HCT116 (cell line): ENCODE data around the gene ACOT7. TPM values are rescaled to one million over a fixed set of nuclear protein-coding genes. Genes with fewer than 3 reads are reported as not detected.

ENCODE experiments used
- ATAC-seq: fragments of 200-7000 bp; cut with Tn5 transposase; 2 replicates; pipeline ENCODE4 v1.9.1; 2020; ENCODE audit warnings: mild to moderate bottlenecking, moderate library complexity
- BruUV-seq: library from RNA; stranded (reverse); fragments of 400-500 nt; replicated peaks from 2 replicates; lab custom pipeline; 2021; lab: Mats Ljungman, UMichigan
- CTCF ChIA-PET: fragments of 300-600 bp; sonication (Branson Sonifier 250); formaldehyde crosslinking; loops from one replicate; lab custom pipeline; 2021; ENCODE audit warnings: antibody characterized with exemption; lab: Charles Lee
- POLR2A ChIA-PET: fragments of 300-600, 350-600 bp; sonication (Branson Sonifier 250); formaldehyde crosslinking; loops from one replicate; lab custom pipeline; 2021; ENCODE audit warnings: antibody characterized with exemption; lab: Charles Lee
- RAD21 ChIA-PET, 2 experiments: fragments of 300-600 bp; sonication (Branson Sonifier 250); formaldehyde crosslinking; loops; one replicate each; lab custom pipeline; 2023; ENCODE audit warnings: low total read pairs in 2 of 2; ENCODE audit not compliant: uncharacterized antibody in 2 of 2, unreplicated experiment in 2 of 2, low non-redundant PET in 1 of 2; lab: Charles Lee
- DNase-seq: peaks from one replicate; pipeline ENCODE4 v3.0.0-alpha.2; 2010; ENCODE audit warnings: low read depth, low spot score
- H2AFZ ChIP-seq: fragments of 200-600 bp; shearing (Covaris generic), sonication (generic); 2 replicates; pipeline ENCODE4 v1.6.1; 2017; ENCODE audit warnings: low read depth, mixed run types, mixed read lengths, antibody characterized with exemption, low read length; ENCODE audit not compliant: poor library complexity, severe bottlenecking
- H3K27ac ChIP-seq: 2 replicates; pipeline ENCODE4 v1.5.1; 2012; ENCODE audit warnings: low read depth, low read length
- H3K27me3 ChIP-seq: fragments of 200-600 bp; sonication (generic); 2 replicates; pipeline ENCODE4 v1.6.1; 2016; ENCODE audit warnings: mixed run types, low read length, mixed read lengths; ENCODE audit not compliant: insufficient read depth
- H3K36me3 ChIP-seq, 2 experiments: fragments of 200-500 bp in 1 of 2; fragments of 200-600 bp in 1 of 2; sonication (Bioruptor generic) in 1 of 2; sonication (generic) in 1 of 2; 2 replicates each; pipeline versions ENCODE4 v1.5.1 to v1.6.1; 2014 to 2016; ENCODE audit warnings: low read length in 2 of 2, inconsistent platforms in 1 of 2, mixed read lengths in 1 of 2, mixed run types in 1 of 2; ENCODE audit not compliant: insufficient read depth in 2 of 2, control insufficient read depth in 1 of 2
- H3K4me1 ChIP-seq, 2 experiments: fragments of 200-600 bp in 1 of 2; sonication (generic) in 1 of 2; 2 replicates each; pipeline versions ENCODE4 v1.5.1 to v1.6.1; 2012 to 2017; ENCODE audit warnings: low read length in 2 of 2, inconsistent platforms in 1 of 2, mild to moderate bottlenecking in 1 of 2, mixed read lengths in 1 of 2, mixed run types in 1 of 2, moderate library complexity in 1 of 2; ENCODE audit not compliant: insufficient read depth in 2 of 2, control insufficient read depth in 1 of 2
- H3K4me2 ChIP-seq: fragments of 200-600 bp; sonication (generic); 2 replicates; pipeline ENCODE4 v1.6.1; 2017; ENCODE audit warnings: mixed run types, low read length, mixed read lengths
- H3K4me3 ChIP-seq, 2 experiments: fragments of 200-600 bp in 1 of 2; sonication (generic) in 1 of 2; replicated peaks in 1 of 2; 2 replicates each; pipeline ENCODE4 v1.5.1; 2011 to 2016; ENCODE audit warnings: low read length in 2 of 2, control low read depth in 1 of 2, low read depth in 1 of 2, mild to moderate bottlenecking in 1 of 2, mixed read lengths in 1 of 2, mixed run types in 1 of 2
- H3K79me2 ChIP-seq: fragments of 200-600 bp; sonication (generic); 2 replicates; pipeline ENCODE4 v1.6.1; 2017; ENCODE audit warnings: mild to moderate bottlenecking, mixed run types, low read length, moderate library complexity, mixed read lengths; ENCODE audit not compliant: insufficient read depth
- H3K9ac ChIP-seq: fragments of 200-600 bp; sonication (generic); 2 replicates; pipeline ENCODE4 v1.6.1; 2016; ENCODE audit warnings: low read length, mixed read lengths
- H3K9me2 ChIP-seq: fragments of 200-600 bp; sonication (generic), shearing (Covaris generic); 2 replicates; pipeline ENCODE4 v1.6.1; 2017; ENCODE audit warnings: mixed run types, mild to moderate bottlenecking, moderate library complexity; ENCODE audit not compliant: insufficient read depth
- H3K9me3 ChIP-seq, 2 experiments: fragments of 200-500 bp in 1 of 2; fragments of 200-600 bp in 1 of 2; sonication (Bioruptor generic) in 1 of 2; sonication (generic) in 1 of 2; 2 replicates each; pipeline ENCODE4 v1.6.1; 2014 to 2017; ENCODE audit warnings: low read length in 2 of 2, mixed read lengths in 2 of 2, inconsistent platforms in 1 of 2, low read depth in 1 of 2, mild to moderate bottlenecking in 1 of 2, mixed run types in 1 of 2, moderate library complexity in 1 of 2; ENCODE audit not compliant: control insufficient read depth in 1 of 2, insufficient read depth in 1 of 2
- H4K20me1 ChIP-seq: fragments of 200-600 bp; sonication (generic), shearing (Covaris generic); 2 replicates; pipeline ENCODE4 v1.6.1; 2017; ENCODE audit warnings: mixed run types, mild to moderate bottlenecking, moderate library complexity; ENCODE audit not compliant: insufficient read depth
- CEBPB ChIP-seq: IDR thresholded peaks from 2 replicates; pipeline ENCODE4 v1.6.1; 2012; ENCODE audit warnings: low read depth
- FOSL1 ChIP-seq: IDR thresholded peaks from 2 replicates; pipeline ENCODE4 v1.6.1; 2012; ENCODE audit warnings: low read depth
- POLR2AphosphoS5 ChIP-seq: IDR thresholded peaks from 2 replicates; pipeline ENCODE4 v1.6.1; 2011; ENCODE audit warnings: mild to moderate bottlenecking, low read depth, low read length, moderate library complexity
- REST ChIP-seq: IDR thresholded peaks from 2 replicates; pipeline ENCODE4 v1.6.1; 2012; ENCODE audit warnings: low read depth
- SIN3A ChIP-seq: IDR thresholded peaks from 2 replicates; pipeline ENCODE4 v1.6.1; 2012; ENCODE audit warnings: low read depth
- TCF7L2 ChIP-seq: IDR thresholded peaks from 2 replicates; pipeline ENCODE4 v1.7.0; 2011; ENCODE audit warnings: borderline replicate concordance, inconsistent platforms; ENCODE audit not compliant: insufficient read depth, insufficient read length; ENCODE audit errors: extremely low read depth
- YY1 ChIP-seq: IDR thresholded peaks from 2 replicates; pipeline ENCODE4 v1.6.1; 2011; ENCODE audit warnings: low read length, low read depth, moderate library complexity, mild to moderate bottlenecking; ENCODE audit not compliant: insufficient replicate concordance; ENCODE audit errors: extremely low read depth
- ZFX ChIP-seq: fragments of 450-650 bp; IDR thresholded peaks from 2 replicates; pipeline ENCODE4 v1.6.1; 2017
- ZNF274 ChIP-seq: fragments of 200-500 bp; sonication (Bioruptor generic); IDR thresholded peaks from 2 replicates; pipeline ENCODE4 v1.6.1; 2014; ENCODE audit warnings: mild to moderate bottlenecking, low read depth, low read length, inconsistent platforms
- intact Hi-C: fragments of 100-400 bp; cut with micrococcal nuclease; formaldehyde crosslinking; loops from 2 replicates; pipeline ENCODE4 v1.10.0; 2022
- total RNA-seq: library from RNA; stranded (reverse); gene quantifications from one replicate; pipeline ENCODE4 v1.2.1, GENCODE V29; 2021; ENCODE audit not compliant: unreplicated experiment
- TF ChIP-seq, protein P1 (sequence below): IDR thresholded peaks from 2 replicates; pipeline ENCODE4 v1.6.1; 2011; ENCODE audit warnings: mild to moderate bottlenecking, low read length, moderate library complexity; ENCODE audit not compliant: insufficient replicate concordance; ENCODE audit errors: extremely low read depth
- TF ChIP-seq, protein P2 (sequence below), 3 experiments: fragments of 200-600 bp in 1 of 3; sonication (generic) in 1 of 3; IDR thresholded peaks in 2 of 3; conservative IDR thresholded peaks in 1 of 3; 2 replicates each; pipeline ENCODE4 v1.5.1; 2012 to 2017; ENCODE audit warnings: low read depth in 2 of 3, low read length in 2 of 3, antibody characterized with exemption in 1 of 3, borderline replicate concordance in 1 of 3, control low read depth in 1 of 3, mild to moderate bottlenecking in 1 of 3, mixed read lengths in 1 of 3, mixed run types in 1 of 3, moderate library complexity in 1 of 3; ENCODE audit not compliant: insufficient read depth in 1 of 3
- TF ChIP-seq, protein P3 (sequence below): IDR thresholded peaks from 2 replicates; pipeline ENCODE4 v1.6.1; 2012

The ACOT7 gene
- total RNA-seq, 1 experiment from 2014 or later: 162 TPM

DNA sequence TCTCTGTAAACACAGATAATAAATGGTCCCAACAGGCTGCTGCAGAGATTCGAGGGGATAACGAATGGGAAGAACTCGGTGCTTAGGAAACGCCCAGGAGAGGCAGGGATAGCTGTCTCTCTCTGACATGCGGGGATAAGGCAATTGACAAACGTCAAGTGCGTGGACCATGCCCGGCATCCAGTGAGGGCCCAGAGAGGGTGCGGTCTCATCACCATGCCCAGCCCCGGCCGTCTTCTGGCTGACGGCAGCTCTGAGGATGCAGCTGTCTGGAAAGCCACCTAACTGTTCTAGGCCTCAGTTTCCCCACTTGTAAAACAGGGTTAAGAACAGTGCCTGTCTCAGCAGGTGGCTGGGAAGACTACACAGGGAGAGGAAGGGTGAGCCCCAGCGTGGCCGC lies 48.1 kb downstream of the ACOT7 start (continued):
- TF ChIP-seq TCF7L2 (no peak), ZFX (no peak), ZNF274 (no peak)

DNA sequence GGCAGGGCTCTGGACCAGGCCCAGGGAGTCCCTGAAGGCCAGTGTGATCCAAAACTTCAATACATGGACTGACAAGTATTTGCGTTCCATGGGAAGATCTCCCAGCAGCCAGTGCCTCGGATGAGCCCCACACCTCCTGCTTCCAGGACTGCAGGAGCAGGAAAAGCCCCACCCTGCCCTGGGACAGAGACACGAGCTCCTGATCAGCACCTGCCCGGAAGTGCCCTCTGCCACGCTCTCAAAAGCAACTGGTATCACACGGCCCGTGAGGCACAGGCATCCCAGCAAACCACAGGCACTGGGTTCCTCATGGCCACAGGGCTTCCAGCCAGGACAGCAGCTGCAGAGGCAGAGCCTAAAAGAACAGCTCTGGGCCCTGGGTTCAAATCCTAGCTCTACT lies 48.6 kb downstream of the ACOT7 start:
- CTCF ChIA-PET: interaction anchor here (1.3 to 4.7 kb wide), 2 partner anchors 9 to 99 kb away, joined by 4 to 29 read pairs; no protein-coding TSS in a partner anchor

More for the DNA sequence above, 48.6 kb downstream of the ACOT7 start:
- ChIA-PET RAD21 (interaction anchor here in 1 of 2 experiments (2.7 kb wide), 1 partner anchor 98 kb away, joined by 10 read pairs; no protein-coding TSS in a partner anchor), POLR2A (no interaction called here)
- H3K79me2 ChIP-seq: peaks cover 18% of the 10 kb centered on the region; the same call in 1 of the 2 replicates
- peaks cover 4 to 14% of the 10 kb centered on the region in 2 experiments; a peak in 2 of 4 replicates for H3K4me1 ChIP-seq
- H3K27me3 ChIP-seq: no peaks in the 10 kb centered on the region
- no peak overlapping the region for H3K27ac ChIP-seq
- intact Hi-C loops: loop anchor here (10.0 kb wide), 1 partner anchor 290 kb away; no protein-coding TSS in a partner anchor
- BruUV-seq: no TSS peak
- TF ChIP-seq POLR2AphosphoS5: no peak
- TF ChIP-seq, protein P1, sequence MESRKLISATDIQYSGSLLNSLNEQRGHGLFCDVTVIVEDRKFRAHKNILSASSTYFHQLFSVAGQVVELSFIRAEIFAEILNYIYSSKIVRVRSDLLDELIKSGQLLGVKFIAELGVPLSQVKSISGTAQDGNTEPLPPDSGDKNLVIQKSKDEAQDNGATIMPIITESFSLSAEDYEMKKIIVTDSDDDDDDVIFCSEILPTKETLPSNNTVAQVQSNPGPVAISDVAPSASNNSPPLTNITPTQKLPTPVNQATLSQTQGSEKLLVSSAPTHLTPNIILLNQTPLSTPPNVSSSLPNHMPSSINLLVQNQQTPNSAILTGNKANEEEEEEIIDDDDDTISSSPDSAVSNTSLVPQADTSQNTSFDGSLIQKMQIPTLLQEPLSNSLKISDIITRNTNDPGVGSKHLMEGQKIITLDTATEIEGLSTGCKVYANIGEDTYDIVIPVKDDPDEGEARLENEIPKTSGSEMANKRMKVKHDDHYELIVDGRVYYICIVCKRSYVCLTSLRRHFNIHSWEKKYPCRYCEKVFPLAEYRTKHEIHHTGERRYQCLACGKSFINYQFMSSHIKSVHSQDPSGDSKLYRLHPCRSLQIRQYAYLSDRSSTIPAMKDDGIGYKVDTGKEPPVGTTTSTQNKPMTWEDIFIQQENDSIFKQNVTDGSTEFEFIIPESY: no peak
- TF ChIP-seq, protein P2, sequence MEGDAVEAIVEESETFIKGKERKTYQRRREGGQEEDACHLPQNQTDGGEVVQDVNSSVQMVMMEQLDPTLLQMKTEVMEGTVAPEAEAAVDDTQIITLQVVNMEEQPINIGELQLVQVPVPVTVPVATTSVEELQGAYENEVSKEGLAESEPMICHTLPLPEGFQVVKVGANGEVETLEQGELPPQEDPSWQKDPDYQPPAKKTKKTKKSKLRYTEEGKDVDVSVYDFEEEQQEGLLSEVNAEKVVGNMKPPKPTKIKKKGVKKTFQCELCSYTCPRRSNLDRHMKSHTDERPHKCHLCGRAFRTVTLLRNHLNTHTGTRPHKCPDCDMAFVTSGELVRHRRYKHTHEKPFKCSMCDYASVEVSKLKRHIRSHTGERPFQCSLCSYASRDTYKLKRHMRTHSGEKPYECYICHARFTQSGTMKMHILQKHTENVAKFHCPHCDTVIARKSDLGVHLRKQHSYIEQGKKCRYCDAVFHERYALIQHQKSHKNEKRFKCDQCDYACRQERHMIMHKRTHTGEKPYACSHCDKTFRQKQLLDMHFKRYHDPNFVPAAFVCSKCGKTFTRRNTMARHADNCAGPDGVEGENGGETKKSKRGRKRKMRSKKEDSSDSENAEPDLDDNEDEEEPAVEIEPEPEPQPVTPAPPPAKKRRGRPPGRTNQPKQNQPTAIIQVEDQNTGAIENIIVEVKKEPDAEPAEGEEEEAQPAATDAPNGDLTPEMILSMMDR (IDR thresholded peaks at IDR 0.05 in 2 of 3, conservative IDR thresholded peaks at IDR 0.05 in 1 of 3; ENCODE audit: borderline replicate concordance in 1 of 3, insufficient read depth in 1 of 3, low read depth in 2 of 3, low read length in 2 of 3): no peak
- TF ChIP-seq CEBPB: no peak
- TF ChIP-seq, protein P3, sequence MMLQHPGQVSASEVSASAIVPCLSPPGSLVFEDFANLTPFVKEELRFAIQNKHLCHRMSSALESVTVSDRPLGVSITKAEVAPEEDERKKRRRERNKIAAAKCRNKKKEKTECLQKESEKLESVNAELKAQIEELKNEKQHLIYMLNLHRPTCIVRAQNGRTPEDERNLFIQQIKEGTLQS: no peak
- TF ChIP-seq REST: no peak
- no peak for TF ChIP-seq FOSL1
- TF ChIP-seq SIN3A: no peak
- TF ChIP-seq YY1: no peak
- H3K4me2 ChIP-seq: no peak overlapping the region
- H3K9ac ChIP-seq: no peak overlapping the region
- no peaks in the 10 kb centered on the region for H3K9me2 ChIP-seq
- no peak overlapping the region for H2AFZ ChIP-seq
- H3K36me3 ChIP-seq: no peaks in the 10 kb centered on the region; a peak in 1 of 4 replicates
- H3K4me3 ChIP-seq: no peak overlapping the region
- no peaks in the 10 kb centered on the region for H3K9me3 ChIP-seq
- ATAC-seq: no peak
- H4K20me1 ChIP-seq: peaks cover 8% of the 10 kb centered on the region; the same call in 1 of the 2 replicates
- DNase-seq: no peak
